ENCODE data around the gene PPP1R9B. TPM values are rescaled to one million over a fixed set of nuclear protein-coding genes. Genes with fewer than 3 reads are reported as not detected.

Gene PPP1R9B
- total RNA-seq, 1 experiment from 2014 or later: 23.0 TPM

- DNase-seq: no peak
- Mint-ChIP-seq H3K9me3 (no peaks in the 10 kb centered on the region), H3K27ac (peak overlapping the region in 1 of 3 experiments; percentile 84; a peak in 1 of 7 replicates), H3K4me3 (peak overlapping the region in 1 of 2 experiments; percentile 85; a peak in 1 of 5 replicates), H3K27me3 (ENCODE audit: low read depth) (peaks cover 11% of the 10 kb centered on the region), H3K4me1 (peaks cover 21 to 33% of the 10 kb centered on the region in 2 experiments), H3K36me3 (ENCODE audit: insufficient read depth in 1 of 3, low read depth in 3 of 3) (no peaks in the 10 kb centered on the region)
- H3K9me3 ChIP-seq (ENCODE audit: control insufficient read depth, low read depth, low read length): no peaks in the 10 kb centered on the region
- H4K5ac ChIP-seq (ENCODE audit: insufficient read length, low read depth, low read length): no peak overlapping the region
- no peak overlapping the region for H3K4ac ChIP-seq (ENCODE audit: low read depth, low read length)
- H3K4me1 ChIP-seq (ENCODE audit: insufficient read depth, low read length): peaks cover 4% of the 10 kb centered on the region; the same call in 1 of the 2 replicates
- peaks cover 25% of the 10 kb centered on the region for H3K23me2 ChIP-seq (ENCODE audit: insufficient read length, low read depth, low read length, poor library complexity, severe bottlenecking)
- no peak overlapping the region for H3K27ac ChIP-seq (ENCODE audit: insufficient read length, low read depth, low read length)
- H3K56ac ChIP-seq (ENCODE audit: insufficient read length, low read depth, low read length): no peak overlapping the region
- H2AFZ ChIP-seq (ENCODE audit: low read length): no peak overlapping the region
- H2BK12ac ChIP-seq (ENCODE audit: insufficient read length, low read depth, low read length): no peak overlapping the region
- H4K91ac ChIP-seq (ENCODE audit: insufficient read length, low read depth, low read length): no peak overlapping the region
- H4K8ac ChIP-seq (replicated peaks; ENCODE audit: insufficient read length, low read depth, low read length): no peak overlapping the region
- no peak overlapping the region for H2BK15ac ChIP-seq (ENCODE audit: low read depth, low read length)
- no peak overlapping the region for H2AK5ac ChIP-seq (ENCODE audit: insufficient read length, low read length)
- no CpG with 5 or more reads among the region's 7 CpGs for whole genome bisulfite sequencing (ENCODE audit: extremely low coverage, insufficient read length, low lambda C conversion rate)
- no peak overlapping the region for H2BK5ac ChIP-seq (ENCODE audit: insufficient read length, low read length)
- H3K14ac ChIP-seq (ENCODE audit: insufficient read depth, low read length): peak overlapping the region; percentile 13; the same call in 1 of the 2 replicates
- no peak overlapping the region for H3K9ac ChIP-seq (ENCODE audit: extremely low read depth, insufficient read length, low read length)
- no peaks in the 10 kb centered on the region; the same call in 1 of the 2 replicates for H3K27me3 ChIP-seq (ENCODE audit: insufficient read depth, low read length)
- H3K4me2 ChIP-seq (ENCODE audit: insufficient read depth, insufficient read length, low read length): no peak overlapping the region
- no peak overlapping the region for H3K18ac ChIP-seq (ENCODE audit: insufficient read length, low read depth, low read length)
- no peak overlapping the region for H3K23ac ChIP-seq (ENCODE audit: insufficient read length, low read depth, low read length)
- no peak overlapping the region for H2BK120ac ChIP-seq (ENCODE audit: low read depth, low read length, poor library complexity, severe bottlenecking)
- no peak overlapping the region for H3T11ph ChIP-seq (ENCODE audit: low read length)
- no peak for TF ChIP-seq CTCF (conservative IDR thresholded peaks at IDR 0.05)
- H4K20me1 ChIP-seq (ENCODE audit: control insufficient read depth, insufficient read depth, insufficient read length): peaks cover 3% of the 10 kb centered on the region
- no peaks in the 10 kb centered on the region for H3K79me2 ChIP-seq (ENCODE audit: insufficient read depth, low read length)
- H3K79me1 ChIP-seq (ENCODE audit: insufficient read depth, low read depth, low read length, poor library complexity, severe bottlenecking): no peaks in the 10 kb centered on the region
- no peak overlapping the region for H2BK20ac ChIP-seq (ENCODE audit: low read depth, low read length, poor library complexity, severe bottlenecking)
Measured at GRCh38 chr17:50152736-50153135, 2.3 kb upstream of the PPP1R9B start.
